ENCODE data around the gene SCIN.

Gene SCIN

GRCh38 chr7:12569673-12570072, 847 bp upstream of the SCIN start:
- DNase-seq, result no peak

GRCh38 chr7:12570168-12570533, 369 bp upstream of the SCIN start:
- no peak for DNase-seq

GRCh38 chr7:12571691-12572090, 1.2 kb downstream of the SCIN start:
- no peak for DNase-seq

GRCh38 chr7:12572941-12573575, 2.5 kb downstream of the SCIN start:
- DNase-seq, result no peak

- no peak for DNase-seq
Observed at GRCh38 chr7:12573885-12574284, 3.4 kb downstream of the SCIN start.

GRCh38 chr7:12578930-12579640, 8.6 kb downstream of the SCIN start:
- DNase-seq, result no peak

GRCh38 chr7:12581897-12582296, 11.4 kb downstream of the SCIN start:
- no peak for DNase-seq

GRCh38 chr7:12582362-12582761, 11.8 kb downstream of the SCIN start:
- DNase-seq, result no peak

- DNase-seq, result no peak
Observed at GRCh38 chr7:12583176-12583575, 12.7 kb downstream of the SCIN start.

GRCh38 chr7:12583922-12584321, 13.4 kb downstream of the SCIN start:
- no peak for DNase-seq

GRCh38 chr7:12584930-12585329, 14.4 kb downstream of the SCIN start:
- DNase-seq, result no peak

GRCh38 chr7:12586271-12586670, 15.8 kb downstream of the SCIN start:
- no peak for DNase-seq

GRCh38 chr7:12588259-12588904, 17.9 kb downstream of the SCIN start:
- DNase-seq, result no peak

GRCh38 chr7:12590559-12590958, 20.0 kb downstream of the SCIN start:
- DNase-seq, result no peak

- DNase-seq, result no peak
Observed at GRCh38 chr7:12594122-12594897, 23.8 kb downstream of the SCIN start.

GRCh38 chr7:12595148-12595547, 24.6 kb downstream of the SCIN start:
- no peak for DNase-seq

- no peak for DNase-seq
Observed at GRCh38 chr7:12596225-12596790, 25.8 kb downstream of the SCIN start.

GRCh38 chr7:12601302-12601869, 30.9 kb downstream of the SCIN start:
- DNase-seq, result no peak

- no peak for DNase-seq
Observed at GRCh38 chr7:12607134-12607533, 36.6 kb downstream of the SCIN start.

- DNase-seq, result no peak
Observed at GRCh38 chr7:12609561-12609960, 39.0 kb downstream of the SCIN start.

- DNase-seq, result no peak
Observed at GRCh38 chr7:12610899-12611298, 40.4 kb downstream of the SCIN start.

- no peak for DNase-seq
Observed at GRCh38 chr7:12612622-12613021, 42.1 kb downstream of the SCIN start.

Measured in stimulated activated CD4-positive, alpha-beta T cell treated with anti-CD3 and anti-CD28 coated beads, Interleukin-1b, Interleukin-23, amount 100 ng/mL, for 48 hours (primary cell).